Fibroblast of villous mesenchyme (primary cell): ENCODE results near the gene HHAT. TPM values are rescaled to one million over a fixed set of nuclear protein-coding genes. Genes with fewer than 3 reads are reported as not detected.

Experiments used
- DNase-seq: peaks from one replicate; pipeline ENCODE4 v3.0.0-alpha.2; 2010; ENCODE audit warnings: low read depth
- H3K4me3 ChIP-seq: 2 replicates; pipeline ENCODE4 v1.5.1; 2011; ENCODE audit warnings: low read depth, mild to moderate bottlenecking, low read length
- CTCF ChIP-seq: IDR thresholded peaks from 2 replicates; pipeline ENCODE4 v1.5.1; 2012; ENCODE audit warnings: low read depth, mild to moderate bottlenecking, low read length; ENCODE audit not compliant: insufficient read depth
- total RNA-seq: library from RNA; depleted of rRNA; stranded (reverse); fragments of >200 nt; gene quantifications from 2 replicates; pipeline ENCODE4 v1.2.3, GENCODE V29; 2012

HHAT gene
- total RNA-seq, 1 donor: 15.1 TPM

- no peak for TF ChIP-seq CTCF
- DNase-seq: no peak
These were observed 258.1 kb downstream of the HHAT start for GRCh38 chr1:210586771-210587170.

GRCh38 chr1:210587566-210587965, 258.9 kb downstream of the HHAT start:
- no peak overlapping the region for H3K4me3 ChIP-seq
- peak; percentile 45 for DNase-seq
- no peak for TF ChIP-seq CTCF

More at GRCh38 chr1:210586771-210587170, 258.1 kb downstream of the HHAT start:
- no peak overlapping the region for H3K4me3 ChIP-seq

DNA sequence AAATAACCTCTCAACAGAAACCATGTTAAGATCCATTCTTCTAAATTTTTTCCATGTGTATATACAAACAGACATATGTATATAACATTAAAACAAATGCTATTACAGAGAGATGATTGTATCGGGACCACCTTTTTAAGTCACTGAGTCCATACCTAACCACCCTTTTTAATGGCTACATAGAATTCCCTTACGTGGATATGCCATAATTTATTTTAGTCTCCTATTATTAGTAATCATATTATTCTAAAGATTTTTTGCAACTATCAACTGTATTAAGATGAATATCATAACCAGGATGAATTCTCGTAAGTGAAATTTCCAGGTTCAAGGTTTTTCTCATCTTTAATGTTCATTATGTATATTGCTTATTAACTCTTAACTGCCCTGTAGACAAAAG, 259.7 kb downstream of the HHAT start:
- DNase-seq: no peak
- no peak for TF ChIP-seq CTCF

DNA sequence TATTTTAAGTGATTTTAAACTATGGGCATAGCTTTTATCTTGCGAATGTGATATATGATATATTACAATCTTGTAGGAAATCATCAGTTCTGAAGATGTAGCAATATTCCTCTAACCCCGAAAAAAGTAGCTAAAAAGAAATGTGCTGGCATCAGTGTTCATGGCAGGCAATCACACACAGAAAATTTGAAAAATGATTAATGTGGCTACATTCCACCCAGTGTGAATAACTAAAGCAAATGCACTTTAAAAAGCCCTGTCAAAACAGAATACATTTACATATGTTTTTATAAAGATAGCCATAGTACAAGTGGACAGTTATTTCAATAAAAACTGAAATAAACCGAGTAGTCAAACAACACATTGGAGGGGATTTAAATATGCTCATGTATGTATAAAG, 260.2 kb downstream of the HHAT start:
- TF ChIP-seq CTCF: no peak
- DNase-seq: no peak
- no peak overlapping the region for H3K4me3 ChIP-seq

More for the DNA sequence above, 259.7 kb downstream of the HHAT start:
- H3K4me3 ChIP-seq: no peak overlapping the region

- no peak overlapping the region for H3K4me3 ChIP-seq
- no peak for DNase-seq
- no peak for TF ChIP-seq CTCF
These were observed 262.5 kb downstream of the HHAT start for GRCh38 chr1:210591214-210591613.

- no peak overlapping the region for H3K4me3 ChIP-seq
- no peak for TF ChIP-seq CTCF
- DNase-seq: no peak
These were observed 265.9 kb downstream of the HHAT start for GRCh38 chr1:210594605-210595004.

GRCh38 chr1:210596641-210597040, 267.9 kb downstream of the HHAT start:
- no peak overlapping the region for H3K4me3 ChIP-seq
- no peak for DNase-seq
- TF ChIP-seq CTCF: no peak
